ENCODE data around the gene PTOV1. TPM values are rescaled to one million over a fixed set of nuclear protein-coding genes. Genes with fewer than 3 reads are reported as not detected.

The PTOV1 gene
- total and polyA plus RNA-seq, 2 of the 8 experiments (the other 6 are each of a cell fraction or from before 2014, with no cell fraction given), result 147 to 251 TPM

DNA sequence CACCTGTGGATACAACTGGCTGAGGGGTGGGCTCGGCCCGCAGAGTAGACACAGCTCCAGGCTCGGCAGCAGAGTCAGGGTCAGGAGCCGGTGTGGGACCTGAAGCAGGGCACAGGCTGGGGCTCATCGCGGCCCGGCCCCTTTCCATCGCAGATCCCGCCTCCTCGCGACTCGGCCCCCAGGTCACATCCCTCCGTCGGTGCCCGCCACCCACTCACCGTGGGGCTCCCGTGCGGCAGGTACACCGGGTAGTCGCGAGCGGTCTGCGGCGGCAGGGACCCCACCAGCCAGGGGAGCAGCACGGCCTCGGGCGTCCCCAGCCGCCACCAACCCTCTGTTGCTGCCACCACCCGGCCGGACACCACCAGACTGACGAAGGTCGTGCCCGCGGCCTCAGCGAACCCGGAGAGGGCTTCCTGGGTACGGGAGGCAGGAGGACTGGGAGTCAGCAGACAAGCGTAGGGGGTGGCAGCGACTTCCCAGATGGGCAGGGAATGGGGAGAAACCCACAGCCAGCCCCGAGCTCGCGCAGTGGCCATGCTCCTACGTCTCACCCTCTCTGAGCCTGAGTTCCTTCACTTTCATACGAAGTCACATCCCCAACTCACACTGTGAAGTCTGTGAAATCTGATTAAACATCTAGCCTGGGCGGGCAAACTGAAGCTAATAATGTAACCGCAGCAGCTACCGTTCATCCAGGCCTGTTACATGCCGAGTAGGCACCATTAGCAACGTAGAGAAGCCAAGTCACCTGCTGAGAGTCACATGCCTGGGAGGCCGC is 41.6 kb upstream of the PTOV1 start:
- H3K9me3 ChIP-seq (ENCODE audit: insufficient read depth in 2 of 2, low read depth in 1 of 2, low read length in 1 of 2), result no peaks in the 10 kb centered on the region
- H3K23me2 ChIP-seq (ENCODE audit: low read depth, low read length), result peaks cover 2% of the 10 kb centered on the region; the same call in 1 of the 2 replicates
- no peak overlapping the region; the same call in 1 of the 2 replicates for H3K27ac ChIP-seq (ENCODE audit: low read depth, low read length)
- CTCF ChIA-PET (ENCODE audit: partially characterized antibody), result interaction anchor here (0.7 to 2.2 kb wide), 13 partner anchors 9 to 128 kb away, joined by 3 to 13 read pairs (median 4); partner anchors contain the start of gene ADM5
- DNase-seq (ENCODE audit: low read depth in 1 of 2, low spot score in 2 of 2) (peak in 1 of 2 experiments; percentile 82), FAIRE-seq (peak; percentile 50)
- peak overlapping the region; percentile 40 to 61 (median 52) for H3K4me3 ChIP-seq (ENCODE audit: extremely low read depth in 1 of 4, insufficient read depth in 2 of 4, low read depth in 3 of 4, low read length in 4 of 4)
- H3K18ac ChIP-seq (ENCODE audit: extremely low read depth, low read length), result peak overlapping the region; percentile 88; the same call in 1 of the 2 replicates
- no peaks in the 10 kb centered on the region; a peak in 2 of 8 replicates for H3K36me3 ChIP-seq (ENCODE audit: control insufficient read depth in 2 of 4, insufficient read depth in 4 of 4, low read length in 3 of 4)
- POLR2A ChIA-PET (ENCODE audit: partially characterized antibody), result interaction anchor here (0.6 to 4.1 kb wide), 18 partner anchors 9 to 144 kb away, joined by 3 to 26 read pairs (median 4); partner anchors contain the start of genes ADM5, BCL2L12, IRF3 and MED25
- no peaks in the 10 kb centered on the region for H3K79me2 ChIP-seq (ENCODE audit: control insufficient read depth in 1 of 2, insufficient read depth in 2 of 2, low read length in 2 of 2)
- H2BK20ac ChIP-seq (ENCODE audit: low read length), result no peak overlapping the region
- H2BK5ac ChIP-seq (ENCODE audit: low read depth, low read length), result peak overlapping the region; percentile 78
- H2AK5ac ChIP-seq (ENCODE audit: low read depth, low read length), result no peak overlapping the region
- H4K91ac ChIP-seq (replicated peaks; ENCODE audit: insufficient read length, low read length), result peak overlapping the region; percentile 31
- H2BK120ac ChIP-seq (replicated peaks; ENCODE audit: low read depth, low read length), result peak overlapping the region; percentile 47
- no peak overlapping the region for H3K4ac ChIP-seq (replicated peaks; ENCODE audit: insufficient read length, low read depth, low read length)
- peak overlapping the region in 3 of 4 experiments; percentile 7 to 62 (median 58); a peak in 6 of 7 replicates for H3K9ac ChIP-seq (replicated peaks in 1 of 4; ENCODE audit: extremely low read depth in 1 of 4, low read depth in 3 of 4, low read length in 3 of 4)
- no peak overlapping the region for H3K56ac ChIP-seq (replicated peaks; ENCODE audit: insufficient read length, low read depth, low read length)
- peaks cover 0 to 9% of the 10 kb centered on the region in 2 experiments for H4K20me1 ChIP-seq (replicated peaks in 1 of 2; ENCODE audit: control insufficient read depth in 1 of 2, insufficient read depth in 2 of 2, low read length in 2 of 2)
- WGBS, 2 experiments (ENCODE audit: extremely low coverage in 1 of 2, insufficient coverage in 1 of 2, insufficient read length in 1 of 2, insufficient replicate concordance in 2 of 2, low coverage in 1 of 2, low lambda C conversion rate in 2 of 2, missing lambda C conversion rate in 1 of 2), result 20% methylated on average over 47 of the region's 50 CpGs; no CpG with 5 or more reads in 1 of the 2 experiments
- H3K14ac ChIP-seq (ENCODE audit: insufficient read length), result no peak overlapping the region
- H2BK12ac ChIP-seq (ENCODE audit: low read depth, low read length), result peak overlapping the region; percentile 85; the same call in 1 of the 2 replicates
- peak overlapping the region; percentile 81; the same call in 1 of the 2 replicates for H2BK15ac ChIP-seq (ENCODE audit: low read length)
- 0 out of 2 replicates have a peak, but pooled peaks cover 2% of the 10 kb centered on the region for H3K79me1 ChIP-seq (ENCODE audit: low read depth, low read length)
- H2AFZ ChIP-seq (ENCODE audit: low read length), result no peak overlapping the region
- H3K27me3 ChIP-seq (replicated peaks in 1 of 4; ENCODE audit: control insufficient read depth in 3 of 4, extremely low read depth in 1 of 4, insufficient read depth in 3 of 4, low read length in 3 of 4), result no peaks in the 10 kb centered on the region
- H3K4me2 ChIP-seq (ENCODE audit: insufficient read depth in 1 of 2, low read depth in 2 of 2, low read length in 2 of 2), result peak overlapping the region; percentile 68 to 93
- no peak overlapping the region for H3K23ac ChIP-seq (ENCODE audit: insufficient read length)
- H4K8ac ChIP-seq (ENCODE audit: extremely low read depth, insufficient read depth, low read length), result peak overlapping the region; percentile 62; the same call in 1 of the 2 replicates
- H4K5ac ChIP-seq (ENCODE audit: insufficient read length, low read depth, low read length), result no peak overlapping the region
- peaks cover 6 to 17% (median 12%) of the 10 kb centered on the region in 4 experiments for H3K4me1 ChIP-seq (replicated peaks in 1 of 4; ENCODE audit: control insufficient read depth in 3 of 4, insufficient read depth in 4 of 4, low read length in 3 of 4)
- TF ChIP-seq ASH2L (IDR thresholded peaks at IDR 0.05; ENCODE audit: low read length) (no peak), BACH1 (IDR thresholded peaks at IDR 0.05; ENCODE audit: low read length) (no peak), NANOG (IDR thresholded peaks at IDR 0.05; ENCODE audit: insufficient read depth, low read depth, low read length, poor library complexity, severe bottlenecking) (no peak), KDM4A (IDR thresholded peaks at IDR 0.05; ENCODE audit: low read depth, low read length, severe bottlenecking) (peak; percentile 82), POLR2A (IDR thresholded peaks at IDR 0.05; ENCODE audit: control extremely low read depth in 1 of 2, low read depth in 2 of 2, low read length in 2 of 2) (peak; percentile 3 to 8; a peak in 2 of 3 replicates)

All from H1 (cell line).